HCT116 (cell line): ENCODE measurements around the gene B4GALNT3. TPM values are rescaled to one million over a fixed set of nuclear protein-coding genes. Genes with fewer than 3 reads are reported as not detected.

Experiments
- ATAC-seq: fragments of 200-7000 bp; cut with Tn5 transposase; 2 replicates; pipeline ENCODE4 v1.9.1; 2020; ENCODE audit warnings: mild to moderate bottlenecking, moderate library complexity
- BruUV-seq: library from RNA; stranded (reverse); fragments of 400-500 nt; replicated peaks from 2 replicates; lab custom pipeline; 2021; lab: Mats Ljungman, UMichigan
- CTCF ChIA-PET: fragments of 300-600 bp; sonication (Branson Sonifier 250); formaldehyde crosslinking; loops from one replicate; lab custom pipeline; 2021; ENCODE audit warnings: antibody characterized with exemption; lab: Charles Lee
- POLR2A ChIA-PET: fragments of 300-600, 350-600 bp; sonication (Branson Sonifier 250); formaldehyde crosslinking; loops from one replicate; lab custom pipeline; 2021; ENCODE audit warnings: antibody characterized with exemption; lab: Charles Lee
- RAD21 ChIA-PET, 2 experiments: fragments of 300-600 bp; sonication (Branson Sonifier 250); formaldehyde crosslinking; loops; one replicate each; lab custom pipeline; 2023; ENCODE audit warnings: low total read pairs in 2 of 2; ENCODE audit not compliant: uncharacterized antibody in 2 of 2, unreplicated experiment in 2 of 2, low non-redundant PET in 1 of 2; lab: Charles Lee
- DNase-seq: peaks from one replicate; pipeline ENCODE4 v3.0.0-alpha.2; 2010; ENCODE audit warnings: low read depth, low spot score
- H2AFZ ChIP-seq: fragments of 200-600 bp; shearing (Covaris generic), sonication (generic); 2 replicates; pipeline ENCODE4 v1.6.1; 2017; ENCODE audit warnings: low read depth, mixed run types, mixed read lengths, antibody characterized with exemption, low read length; ENCODE audit not compliant: poor library complexity, severe bottlenecking
- H3K27ac ChIP-seq: 2 replicates; pipeline ENCODE4 v1.5.1; 2012; ENCODE audit warnings: low read depth, low read length
- H3K27me3 ChIP-seq: fragments of 200-600 bp; sonication (generic); 2 replicates; pipeline ENCODE4 v1.6.1; 2016; ENCODE audit warnings: mixed run types, low read length, mixed read lengths; ENCODE audit not compliant: insufficient read depth
- H3K36me3 ChIP-seq, 2 experiments: fragments of 200-500 bp in 1 of 2; fragments of 200-600 bp in 1 of 2; sonication (Bioruptor generic) in 1 of 2; sonication (generic) in 1 of 2; 2 replicates each; pipeline versions ENCODE4 v1.5.1 to v1.6.1; 2014 to 2016; ENCODE audit warnings: low read length in 2 of 2, inconsistent platforms in 1 of 2, mixed read lengths in 1 of 2, mixed run types in 1 of 2; ENCODE audit not compliant: insufficient read depth in 2 of 2, control insufficient read depth in 1 of 2
- H3K4me1 ChIP-seq, 2 experiments: fragments of 200-600 bp in 1 of 2; sonication (generic) in 1 of 2; 2 replicates each; pipeline versions ENCODE4 v1.5.1 to v1.6.1; 2012 to 2017; ENCODE audit warnings: low read length in 2 of 2, inconsistent platforms in 1 of 2, mild to moderate bottlenecking in 1 of 2, mixed read lengths in 1 of 2, mixed run types in 1 of 2, moderate library complexity in 1 of 2; ENCODE audit not compliant: insufficient read depth in 2 of 2, control insufficient read depth in 1 of 2
- H3K4me2 ChIP-seq: fragments of 200-600 bp; sonication (generic); 2 replicates; pipeline ENCODE4 v1.6.1; 2017; ENCODE audit warnings: mixed run types, low read length, mixed read lengths
- H3K4me3 ChIP-seq, 2 experiments: fragments of 200-600 bp in 1 of 2; sonication (generic) in 1 of 2; replicated peaks in 1 of 2; 2 replicates each; pipeline ENCODE4 v1.5.1; 2011 to 2016; ENCODE audit warnings: low read length in 2 of 2, control low read depth in 1 of 2, low read depth in 1 of 2, mild to moderate bottlenecking in 1 of 2, mixed read lengths in 1 of 2, mixed run types in 1 of 2
- H3K79me2 ChIP-seq: fragments of 200-600 bp; sonication (generic); 2 replicates; pipeline ENCODE4 v1.6.1; 2017; ENCODE audit warnings: mild to moderate bottlenecking, mixed run types, low read length, moderate library complexity, mixed read lengths; ENCODE audit not compliant: insufficient read depth
- H3K9ac ChIP-seq: fragments of 200-600 bp; sonication (generic); 2 replicates; pipeline ENCODE4 v1.6.1; 2016; ENCODE audit warnings: low read length, mixed read lengths
- H3K9me2 ChIP-seq: fragments of 200-600 bp; sonication (generic), shearing (Covaris generic); 2 replicates; pipeline ENCODE4 v1.6.1; 2017; ENCODE audit warnings: mixed run types, mild to moderate bottlenecking, moderate library complexity; ENCODE audit not compliant: insufficient read depth
- H3K9me3 ChIP-seq, 2 experiments: fragments of 200-500 bp in 1 of 2; fragments of 200-600 bp in 1 of 2; sonication (Bioruptor generic) in 1 of 2; sonication (generic) in 1 of 2; 2 replicates each; pipeline ENCODE4 v1.6.1; 2014 to 2017; ENCODE audit warnings: low read length in 2 of 2, mixed read lengths in 2 of 2, inconsistent platforms in 1 of 2, low read depth in 1 of 2, mild to moderate bottlenecking in 1 of 2, mixed run types in 1 of 2, moderate library complexity in 1 of 2; ENCODE audit not compliant: control insufficient read depth in 1 of 2, insufficient read depth in 1 of 2
- H4K20me1 ChIP-seq: fragments of 200-600 bp; sonication (generic), shearing (Covaris generic); 2 replicates; pipeline ENCODE4 v1.6.1; 2017; ENCODE audit warnings: mixed run types, mild to moderate bottlenecking, moderate library complexity; ENCODE audit not compliant: insufficient read depth
- ATF3 ChIP-seq: IDR thresholded peaks from 2 replicates; pipeline ENCODE4 v1.6.1; 2012
- EGR1 ChIP-seq: IDR thresholded peaks from 2 replicates; pipeline ENCODE4 v1.6.1; 2012; ENCODE audit warnings: low read depth
- ELF1 ChIP-seq: IDR thresholded peaks from 2 replicates; pipeline ENCODE4 v1.6.1; 2012; ENCODE audit warnings: low read depth, borderline replicate concordance
- EZH2 ChIP-seq: fragments of 200-600 bp; sonication (generic); IDR thresholded peaks from 2 replicates; pipeline ENCODE4 v1.6.1; 2017; ENCODE audit warnings: antibody characterized with exemption, mixed run types
- EZH2phosphoT487 ChIP-seq: fragments of 200-600 bp; IDR thresholded peaks from 2 replicates; pipeline ENCODE4 v1.6.1; 2018; ENCODE audit warnings: antibody characterized with exemption, borderline replicate concordance
- JUND ChIP-seq: IDR thresholded peaks from 2 replicates; pipeline ENCODE4 v1.6.1; 2012
- MAX ChIP-seq: IDR thresholded peaks from 2 replicates; pipeline ENCODE4 v1.6.1; 2012
- RAD21 ChIP-seq: IDR thresholded peaks from 2 replicates; pipeline ENCODE4 v1.6.1; 2012; ENCODE audit warnings: low read depth, mild to moderate bottlenecking
- SIN3A ChIP-seq: IDR thresholded peaks from 2 replicates; pipeline ENCODE4 v1.6.1; 2012; ENCODE audit warnings: low read depth
- SP1 ChIP-seq: IDR thresholded peaks from 2 replicates; pipeline ENCODE4 v1.6.1; 2012; ENCODE audit warnings: low read depth
- YY1 ChIP-seq: IDR thresholded peaks from 2 replicates; pipeline ENCODE4 v1.6.1; 2011; ENCODE audit warnings: low read length, low read depth, moderate library complexity, mild to moderate bottlenecking; ENCODE audit not compliant: insufficient replicate concordance; ENCODE audit errors: extremely low read depth
- ZNF274 ChIP-seq: fragments of 200-500 bp; sonication (Bioruptor generic); IDR thresholded peaks from 2 replicates; pipeline ENCODE4 v1.6.1; 2014; ENCODE audit warnings: mild to moderate bottlenecking, low read depth, low read length, inconsistent platforms
- intact Hi-C: fragments of 100-400 bp; cut with micrococcal nuclease; formaldehyde crosslinking; loops from 2 replicates; pipeline ENCODE4 v1.10.0; 2022
- total RNA-seq: library from RNA; stranded (reverse); gene quantifications from one replicate; pipeline ENCODE4 v1.2.1, GENCODE V29; 2021; ENCODE audit not compliant: unreplicated experiment
- TF ChIP-seq, protein P1 (sequence below): IDR thresholded peaks from 2 replicates; pipeline ENCODE4 v1.6.1; 2012; ENCODE audit warnings: low read depth

Gene B4GALNT3
- total RNA-seq, 1 experiment from 2014 or later = 18.2 TPM

- Histone ChIP-seq H3K9me2 (no peaks in the 10 kb centered on the region), H3K4me3 (no peak overlapping the region), H3K4me2 (no peak overlapping the region), H2AFZ (no peak overlapping the region), H3K9ac (no peak overlapping the region), H3K79me2 (no peaks in the 10 kb centered on the region), H3K9me3 (no peaks in the 10 kb centered on the region), H3K36me3 (no peaks in the 10 kb centered on the region), H3K27ac (no peak overlapping the region), H4K20me1 (no peaks in the 10 kb centered on the region), H3K27me3 (no peaks in the 10 kb centered on the region), H3K4me1 (peaks cover 2 to 6% of the 10 kb centered on the region in 2 experiments; a peak in 3 of 4 replicates)
- RAD21 ChIA-PET = no interaction called here
- ATAC-seq (no peak), DNase-seq (no peak)
- no TSS peak for BruUV-seq
- CTCF ChIA-PET = no interaction called here
- TF ChIP-seq EZH2phosphoT487 (no peak), RAD21 (no peak), JUND (no peak), ZNF274 (no peak), SIN3A (no peak), MAX (no peak), SP1 (no peak), EGR1 (no peak), ELF1 (no peak), YY1 (no peak), EZH2 (no peak), ATF3 (no peak)
- TF ChIP-seq, protein P1, sequence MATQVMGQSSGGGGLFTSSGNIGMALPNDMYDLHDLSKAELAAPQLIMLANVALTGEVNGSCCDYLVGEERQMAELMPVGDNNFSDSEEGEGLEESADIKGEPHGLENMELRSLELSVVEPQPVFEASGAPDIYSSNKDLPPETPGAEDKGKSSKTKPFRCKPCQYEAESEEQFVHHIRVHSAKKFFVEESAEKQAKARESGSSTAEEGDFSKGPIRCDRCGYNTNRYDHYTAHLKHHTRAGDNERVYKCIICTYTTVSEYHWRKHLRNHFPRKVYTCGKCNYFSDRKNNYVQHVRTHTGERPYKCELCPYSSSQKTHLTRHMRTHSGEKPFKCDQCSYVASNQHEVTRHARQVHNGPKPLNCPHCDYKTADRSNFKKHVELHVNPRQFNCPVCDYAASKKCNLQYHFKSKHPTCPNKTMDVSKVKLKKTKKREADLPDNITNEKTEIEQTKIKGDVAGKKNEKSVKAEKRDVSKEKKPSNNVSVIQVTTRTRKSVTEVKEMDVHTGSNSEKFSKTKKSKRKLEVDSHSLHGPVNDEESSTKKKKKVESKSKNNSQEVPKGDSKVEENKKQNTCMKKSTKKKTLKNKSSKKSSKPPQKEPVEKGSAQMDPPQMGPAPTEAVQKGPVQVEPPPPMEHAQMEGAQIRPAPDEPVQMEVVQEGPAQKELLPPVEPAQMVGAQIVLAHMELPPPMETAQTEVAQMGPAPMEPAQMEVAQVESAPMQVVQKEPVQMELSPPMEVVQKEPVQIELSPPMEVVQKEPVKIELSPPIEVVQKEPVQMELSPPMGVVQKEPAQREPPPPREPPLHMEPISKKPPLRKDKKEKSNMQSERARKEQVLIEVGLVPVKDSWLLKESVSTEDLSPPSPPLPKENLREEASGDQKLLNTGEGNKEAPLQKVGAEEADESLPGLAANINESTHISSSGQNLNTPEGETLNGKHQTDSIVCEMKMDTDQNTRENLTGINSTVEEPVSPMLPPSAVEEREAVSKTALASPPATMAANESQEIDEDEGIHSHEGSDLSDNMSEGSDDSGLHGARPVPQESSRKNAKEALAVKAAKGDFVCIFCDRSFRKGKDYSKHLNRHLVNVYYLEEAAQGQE = no peak
- intact Hi-C loops = no loop called here
- POLR2A ChIA-PET = no interaction called here
Measured at GRCh38 chr12:581321-581720, 121.6 kb downstream of the B4GALNT3 start.
